GM13977 (cell line): ENCODE measurements around the gene PXT1.
"Not testable (repeated sequence)": the region's sequence is repeated elsewhere in the genome, so short reads cannot be mapped to it uniquely, and the experiment has no call there.

Experiments
- DNase-seq: peaks from one replicate; pipeline ENCODE4 v3.0.0; 2012; ENCODE audit warnings: low spot score
- in situ Hi-C: fragments of 300-500 bp; cut with MboI; formaldehyde crosslinking; loops from one replicate; pipeline ENCODE4 v1.12.0; 2022; ENCODE audit warnings: low sequenced_read_pairs, low pct_unique_long_range_greater_than_20kb, mixed read lengths, inconsistent platforms; ENCODE audit not compliant: unreplicated experiment
- TF ChIP-seq, protein P1 (sequence below): IDR thresholded peaks from 2 replicates; pipeline ENCODE4 v1.5.1; 2012; ENCODE audit warnings: mild to moderate bottlenecking, control low read depth; ENCODE audit not compliant: insufficient read depth; ENCODE audit errors: extremely low read depth, missing control alignments

Gene PXT1

DNA sequence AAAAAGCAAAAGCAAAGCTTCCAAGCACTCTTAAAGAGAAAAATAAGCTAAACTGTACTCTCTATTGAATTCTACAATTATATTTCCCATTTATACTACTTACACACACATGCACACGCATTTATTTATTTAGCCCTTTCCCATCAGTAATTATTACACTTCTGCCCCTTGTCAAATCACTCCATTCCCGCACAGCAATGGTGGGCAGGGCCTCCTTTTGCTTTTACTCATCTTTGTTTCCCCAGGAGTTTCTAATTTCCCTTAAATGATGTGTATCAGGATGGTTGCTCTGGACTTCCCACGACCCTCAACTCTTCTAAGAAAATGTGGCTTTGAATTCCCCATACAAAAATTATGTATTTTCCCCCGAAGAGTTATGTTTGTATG, 19.9 kb downstream of the PXT1 start:
- TF ChIP-seq, protein P1, sequence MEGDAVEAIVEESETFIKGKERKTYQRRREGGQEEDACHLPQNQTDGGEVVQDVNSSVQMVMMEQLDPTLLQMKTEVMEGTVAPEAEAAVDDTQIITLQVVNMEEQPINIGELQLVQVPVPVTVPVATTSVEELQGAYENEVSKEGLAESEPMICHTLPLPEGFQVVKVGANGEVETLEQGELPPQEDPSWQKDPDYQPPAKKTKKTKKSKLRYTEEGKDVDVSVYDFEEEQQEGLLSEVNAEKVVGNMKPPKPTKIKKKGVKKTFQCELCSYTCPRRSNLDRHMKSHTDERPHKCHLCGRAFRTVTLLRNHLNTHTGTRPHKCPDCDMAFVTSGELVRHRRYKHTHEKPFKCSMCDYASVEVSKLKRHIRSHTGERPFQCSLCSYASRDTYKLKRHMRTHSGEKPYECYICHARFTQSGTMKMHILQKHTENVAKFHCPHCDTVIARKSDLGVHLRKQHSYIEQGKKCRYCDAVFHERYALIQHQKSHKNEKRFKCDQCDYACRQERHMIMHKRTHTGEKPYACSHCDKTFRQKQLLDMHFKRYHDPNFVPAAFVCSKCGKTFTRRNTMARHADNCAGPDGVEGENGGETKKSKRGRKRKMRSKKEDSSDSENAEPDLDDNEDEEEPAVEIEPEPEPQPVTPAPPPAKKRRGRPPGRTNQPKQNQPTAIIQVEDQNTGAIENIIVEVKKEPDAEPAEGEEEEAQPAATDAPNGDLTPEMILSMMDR: no peak
- no peak for DNase-seq
- in situ Hi-C loops: no loop called here

DNA sequence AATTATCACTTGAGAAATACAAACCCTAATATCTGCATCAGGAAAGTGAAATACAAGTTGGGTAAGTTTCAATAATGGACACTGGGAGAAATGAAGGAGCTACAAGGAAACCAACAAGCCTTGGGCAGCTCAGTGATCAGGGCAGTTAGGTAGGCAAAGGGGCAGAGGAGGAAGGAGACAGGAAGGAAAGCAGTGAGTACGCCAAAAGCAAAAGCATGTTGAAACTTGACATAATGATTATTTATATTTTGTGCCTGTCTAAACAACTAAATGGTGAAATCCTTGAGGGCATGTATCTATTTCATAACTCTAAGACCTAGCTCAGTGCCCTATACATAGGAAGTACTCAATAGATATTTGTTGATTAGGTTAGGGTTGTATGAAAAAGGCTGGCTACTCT, 23.3 kb downstream of the PXT1 start:
- TF ChIP-seq, protein P1: no peak
- DNase-seq: no peak
- in situ Hi-C loops: no loop called here

DNA sequence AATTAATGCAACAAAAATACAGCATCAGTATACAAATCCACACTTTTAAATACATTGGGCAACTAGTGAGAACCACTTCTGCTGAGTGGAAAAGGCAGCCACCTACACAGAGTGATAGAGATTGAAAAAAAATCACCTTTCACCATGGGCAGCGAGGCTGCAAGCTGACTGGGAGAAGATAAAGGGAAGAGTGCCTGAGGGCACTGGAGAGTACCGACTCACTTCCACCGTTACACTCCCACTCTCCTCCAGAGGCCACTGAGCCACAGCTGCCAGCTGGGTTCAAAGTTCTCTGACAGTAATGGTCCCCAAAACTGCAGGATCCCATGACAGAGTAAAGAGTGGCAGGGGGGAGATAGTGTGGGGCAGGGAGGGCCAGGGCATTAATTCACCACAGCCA, 24.1 kb downstream of the PXT1 start:
- in situ Hi-C loops: no loop called here
- no peak for DNase-seq
- TF ChIP-seq, protein P1: no peak

DNA sequence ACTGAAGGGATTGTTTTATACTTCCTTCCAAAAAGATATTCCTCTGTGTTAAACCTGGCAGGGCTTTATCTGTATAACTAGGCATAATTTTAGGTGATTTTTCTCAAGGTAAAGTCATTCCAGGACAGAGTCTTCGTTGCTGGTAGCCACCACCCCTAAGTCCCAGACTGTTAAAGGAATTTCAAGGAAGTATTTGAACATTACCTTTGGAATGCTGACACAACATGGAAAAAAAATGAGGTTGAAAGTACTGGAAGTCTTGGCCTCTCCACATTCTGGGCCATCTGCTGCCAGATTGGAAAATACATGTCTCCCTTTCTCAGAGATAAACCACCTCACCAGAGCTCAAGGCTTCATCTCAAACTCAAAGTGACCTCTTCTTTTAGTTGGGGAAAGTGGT, 28.2 kb downstream of the PXT1 start:
- no peak for DNase-seq
- TF ChIP-seq, protein P1: no peak
- in situ Hi-C loops: no loop called here

DNA sequence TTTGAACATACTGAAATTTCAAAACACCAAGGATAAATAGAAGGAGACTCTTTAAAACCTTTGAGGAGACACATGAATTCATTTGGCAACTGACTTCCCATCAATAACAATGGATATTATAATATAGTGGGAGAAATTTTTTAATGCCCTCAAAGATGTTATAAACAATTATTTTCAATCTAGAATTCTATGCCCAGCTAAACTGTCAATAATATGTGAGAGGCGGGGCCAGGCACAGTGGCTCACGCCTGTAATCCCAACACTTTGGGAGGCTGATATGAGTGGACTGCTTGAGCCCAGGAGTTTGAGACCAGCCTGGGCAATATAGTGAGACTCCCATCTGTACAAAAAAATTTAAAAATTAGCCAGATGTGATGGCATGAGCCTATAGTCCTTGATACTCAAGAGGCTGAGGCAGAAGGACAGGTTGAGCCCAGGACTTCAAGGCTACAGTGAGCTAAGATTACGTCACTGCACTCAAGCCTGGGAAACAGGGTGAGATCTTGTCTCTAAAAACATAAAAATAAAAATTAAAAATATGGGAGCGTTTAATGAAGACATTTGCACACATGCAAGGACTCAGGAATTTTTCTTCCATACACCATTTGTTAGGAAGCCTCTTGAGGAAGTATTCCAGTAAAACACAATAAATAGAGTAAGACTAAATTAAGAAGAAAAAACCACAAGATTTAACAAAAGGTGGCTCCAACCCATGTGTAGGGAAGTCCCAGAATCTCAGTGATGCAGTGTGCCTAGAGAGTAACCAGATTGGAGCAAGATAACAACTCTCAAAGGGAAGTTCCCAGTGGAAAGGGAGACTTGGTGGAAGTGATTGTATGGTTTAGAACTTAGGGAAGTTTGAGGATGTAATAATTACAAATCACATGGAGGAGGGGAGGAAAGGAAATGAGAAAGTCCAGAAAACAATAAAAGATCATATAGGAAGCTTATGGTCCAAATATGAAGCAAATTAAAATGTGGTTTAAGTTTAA, 28.9 kb downstream of the PXT1 start:
- no peak for DNase-seq
- in situ Hi-C loops: no loop called here
- TF ChIP-seq, protein P1: no peak

DNA sequence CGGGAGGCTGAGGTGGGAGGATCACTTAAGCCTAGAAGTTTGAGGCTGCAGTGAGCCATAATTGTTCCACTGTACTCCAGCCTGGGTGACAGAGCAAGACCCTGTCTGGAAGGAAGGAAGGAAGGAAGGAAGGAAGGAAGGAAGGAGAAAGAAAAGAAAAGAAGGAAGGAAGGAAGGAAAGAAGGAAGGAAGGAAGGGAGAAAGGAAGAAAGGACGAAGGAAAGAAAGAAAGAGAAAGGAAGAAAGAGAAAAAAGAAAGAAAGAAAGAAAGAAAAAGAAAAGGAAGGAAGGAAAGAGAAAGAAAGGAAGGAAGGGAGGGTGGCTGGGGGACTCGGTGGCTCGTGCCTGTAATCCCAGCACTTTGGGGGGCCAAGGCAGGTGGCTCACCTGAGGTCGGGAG, 32.9 kb downstream of the PXT1 start:
- DNase-seq, in situ Hi-C loops: not testable (repeated sequence)

DNA sequence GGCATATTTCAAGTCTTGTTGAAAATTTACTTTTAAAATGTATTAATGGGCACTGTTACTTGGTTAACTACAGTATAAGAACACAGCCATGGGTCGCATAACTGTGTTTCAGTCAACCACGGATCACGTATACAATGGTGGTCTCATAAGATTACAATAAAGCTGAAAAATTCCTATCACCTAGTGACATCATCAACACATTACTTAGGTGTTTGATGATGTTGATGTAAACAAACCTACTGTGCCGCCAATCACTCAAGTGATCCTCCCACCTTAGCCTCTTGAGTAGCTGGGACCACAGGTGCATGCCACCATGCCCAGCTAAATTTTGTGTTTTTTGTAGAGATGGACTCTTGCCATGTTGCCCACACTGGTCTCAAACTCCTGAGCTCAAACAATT, 38.5 kb downstream of the PXT1 start:
- TF ChIP-seq, protein P1: no peak
- no peak for DNase-seq
- in situ Hi-C loops: no loop called here
